BLaER1 treated with 17β-estradiol and CSF1 and Interleukin-3, amounts not matched to agents 10 nM and 100 nM (cell line): Measurements from ENCODE around the gene HSPA1A.
A peak's percentile ranks its signal among the peaks of the same experiment; 100 is the strongest.
"Not testable (repeated sequence)": the region's sequence is repeated elsewhere in the genome, so short reads cannot be mapped to it uniquely, and the experiment has no call there.

Experiments used
- H3K27ac ChIP-seq, 11 experiments: shearing (Covaris generic); formaldehyde crosslinking; 2 replicates each; pipeline ENCODE4 v1.8.1; 2022
- H3K27me3 ChIP-seq, 11 experiments: shearing (Covaris generic); formaldehyde crosslinking; 2 replicates each; pipeline ENCODE4 v1.8.1; 2022
- H3K36me3 ChIP-seq, 11 experiments: shearing (Covaris generic); formaldehyde crosslinking; 2 replicates each; pipeline ENCODE4 v1.8.1; 2022
- H3K4me1 ChIP-seq, 10 experiments: shearing (Covaris generic); formaldehyde crosslinking; 2 replicates each; pipeline ENCODE4 v1.8.1; 2022
- H3K4me2 ChIP-seq, 11 experiments: shearing (Covaris generic); formaldehyde crosslinking; 2 replicates each; pipeline ENCODE4 v1.8.1; 2022
- H3K4me3 ChIP-seq, 10 experiments: shearing (Covaris generic); formaldehyde crosslinking; 2 replicates each; pipeline ENCODE4 v1.8.1; 2022
- H3K9ac ChIP-seq, 11 experiments: shearing (Covaris generic); formaldehyde crosslinking; 2 replicates each; pipeline ENCODE4 v1.8.1; 2022
- H3K9me3 ChIP-seq, 11 experiments: shearing (Covaris generic); formaldehyde crosslinking; replicated peaks in 1 of 11; 2 replicates each; pipeline ENCODE4 v1.8.1; 2022
- H4K20me1 ChIP-seq, 11 experiments: shearing (Covaris generic); formaldehyde crosslinking; 2 replicates each; pipeline ENCODE4 v1.8.1; 2022
- Cebpa-rat ChIP-seq, 11 experiments: shearing (Covaris generic); IDR thresholded peaks; 2 replicates each; pipeline ENCODE4 v1.8.1; 2022

HSPA1A gene

DNA sequence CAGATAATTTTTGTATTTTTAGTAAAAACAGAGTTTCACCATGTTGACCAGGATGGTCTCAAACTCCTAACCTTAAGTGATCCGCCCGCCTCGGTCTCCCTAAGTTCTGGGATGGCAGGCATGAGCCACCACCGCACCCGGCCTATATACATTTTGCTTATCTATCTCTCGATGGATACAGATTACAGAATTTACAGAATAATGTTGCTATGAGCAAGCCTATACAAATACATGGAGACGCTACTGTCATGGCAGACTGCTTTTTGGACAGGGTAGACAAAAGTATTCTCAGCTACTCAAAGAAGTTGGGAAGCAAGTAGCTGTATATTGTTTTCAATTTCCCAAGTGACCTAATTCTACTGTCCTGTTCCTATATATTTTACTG lies 1.9 kb upstream of the HSPA1A start:
- Histone ChIP-seq H3K36me3 (peaks cover 0 to 7% (median 0%) of the 10 kb centered on the region in 11 experiments; a peak in 1 of 22 replicates), H3K27ac (peak overlapping the region; percentile 44 to 75 (median 71); a peak in 20 of 22 replicates), H3K9me3 (peaks cover 0 to 6% (median 0%) of the 10 kb centered on the region in 11 experiments; a peak in 2 of 22 replicates), H3K4me3 (peak overlapping the region in 8 of 10 experiments; percentile 44 to 66 (median 58); a peak in 8 of 20 replicates), H3K27me3 (peaks cover 0 to 37% (median 30%) of the 10 kb centered on the region in 11 experiments; a peak in 19 of 22 replicates), H3K4me1 (peaks cover 22 to 42% (median 37%) of the 10 kb centered on the region in 10 experiments), H4K20me1 (peaks cover 0 to 7% (median 0%) of the 10 kb centered on the region in 11 experiments; a peak in 1 of 22 replicates), H3K4me2 (peak overlapping the region; percentile 76 to 95 (median 89)), H3K9ac (peak overlapping the region in 10 of 11 experiments; percentile 54 to 78 (median 72); a peak in 16 of 22 replicates)
- TF ChIP-seq Cebpa-rat (IDR thresholded peaks at IDR 0.05), result no peak

DNA sequence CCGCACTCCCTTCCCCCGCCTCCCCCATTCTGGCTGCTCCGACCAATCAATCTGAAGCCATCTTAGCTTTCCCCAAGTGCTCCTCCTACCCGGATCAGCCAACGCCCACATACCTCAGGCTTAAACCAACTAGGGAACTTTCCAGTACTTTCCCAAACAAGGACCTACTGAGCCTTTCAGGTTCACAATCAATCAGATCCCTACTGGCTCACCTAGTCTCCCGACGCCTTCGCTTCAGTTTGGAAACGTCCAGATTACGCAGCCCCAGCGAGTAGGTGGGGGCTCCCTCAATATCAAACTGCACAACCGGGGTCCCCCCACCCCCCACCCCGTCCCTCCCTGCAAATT lies 692 bp upstream of the HSPA1A start:
- Histone ChIP-seq H3K27me3 (peaks cover 0 to 37% (median 30%) of the 10 kb centered on the region in 11 experiments; a peak in 19 of 22 replicates), H3K36me3 (peaks cover 0 to 7% (median 0%) of the 10 kb centered on the region in 11 experiments; a peak in 1 of 22 replicates), H3K9ac (peak overlapping the region in 10 of 11 experiments; percentile 49 to 72 (median 58); a peak in 17 of 22 replicates), H3K4me2 (peak overlapping the region; percentile 73 to 95 (median 84)), H3K27ac (peak overlapping the region in 10 of 11 experiments; percentile 22 to 67 (median 53); a peak in 17 of 22 replicates), H3K4me3 (peak overlapping the region; percentile 50 to 67 (median 58)), H4K20me1 (peaks cover 0 to 7% (median 0%) of the 10 kb centered on the region in 11 experiments; a peak in 1 of 22 replicates), H3K4me1 (peaks cover 34 to 54% (median 47%) of the 10 kb centered on the region in 10 experiments), H3K9me3 (peaks cover 0 to 6% (median 0%) of the 10 kb centered on the region in 11 experiments; a peak in 2 of 22 replicates)
- TF ChIP-seq Cebpa-rat (IDR thresholded peaks at IDR 0.05), result no peak

DNA sequence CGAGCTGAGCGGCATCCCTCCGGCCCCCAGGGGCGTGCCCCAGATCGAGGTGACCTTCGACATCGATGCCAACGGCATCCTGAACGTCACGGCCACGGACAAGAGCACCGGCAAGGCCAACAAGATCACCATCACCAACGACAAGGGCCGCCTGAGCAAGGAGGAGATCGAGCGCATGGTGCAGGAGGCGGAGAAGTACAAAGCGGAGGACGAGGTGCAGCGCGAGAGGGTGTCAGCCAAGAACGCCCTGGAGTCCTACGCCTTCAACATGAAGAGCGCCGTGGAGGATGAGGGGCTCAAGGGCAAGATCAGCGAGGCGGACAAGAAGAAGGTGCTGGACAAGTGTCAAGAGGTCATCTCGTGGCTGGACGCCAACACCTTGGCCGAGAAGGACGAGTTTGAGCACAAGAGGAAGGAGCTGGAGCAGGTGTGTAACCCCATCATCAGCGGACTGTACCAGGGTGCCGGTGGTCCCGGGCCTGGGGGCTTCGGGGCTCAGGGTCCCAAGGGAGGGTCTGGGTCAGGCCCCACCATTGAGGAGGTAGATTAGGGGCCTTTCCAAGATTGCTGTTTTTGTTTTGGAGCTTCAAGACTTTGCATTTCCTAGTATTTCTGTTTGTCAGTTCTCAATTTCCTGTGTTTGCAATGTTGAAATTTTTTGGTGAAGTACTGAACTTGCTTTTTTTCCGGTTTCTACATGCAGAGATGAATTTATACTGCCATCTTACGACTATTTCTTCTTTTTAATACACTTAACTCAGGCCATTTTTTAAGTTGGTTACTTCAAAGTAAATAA lies 2.0 kb downstream of the HSPA1A start:
- not testable (repeated sequence) for H3K9me3 ChIP-seq
- H3K4me2 ChIP-seq, result peak overlapping the region; percentile 51 to 99 (median 89)

DNA sequence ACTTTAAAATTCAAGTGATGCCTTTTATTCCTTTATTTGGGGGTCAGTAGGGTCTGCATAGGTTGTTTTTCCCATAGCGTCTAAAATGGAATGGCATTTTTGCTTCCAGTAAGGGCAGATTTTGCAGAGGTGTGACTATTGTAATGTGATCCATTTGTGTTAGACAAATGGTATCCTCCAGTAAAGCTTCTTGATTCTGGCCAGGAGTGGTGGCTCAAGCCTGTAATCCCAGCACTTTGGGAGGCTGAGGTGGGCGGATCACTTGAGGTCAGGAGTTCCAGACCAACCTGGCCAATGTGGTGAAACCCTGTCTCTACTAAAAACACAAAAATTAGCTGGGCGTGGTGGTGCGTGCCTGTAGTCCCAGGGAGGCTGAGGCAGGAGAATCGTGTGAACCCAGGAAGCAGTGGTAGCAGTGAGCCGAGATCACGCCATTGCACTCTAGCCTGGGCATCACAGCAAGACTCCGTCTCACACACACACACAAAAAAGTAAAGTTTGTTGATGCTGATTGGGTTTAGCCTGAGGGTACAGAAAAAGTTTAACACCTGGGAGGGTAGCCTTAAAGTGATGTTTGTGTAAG lies 2.7 kb downstream of the HSPA1A start:
- not testable (repeated sequence) for H3K9me3 ChIP-seq, H4K20me1 ChIP-seq, H3K36me3 ChIP-seq
- peaks cover 0 to 27% (median 25%) of the 10 kb centered on the region in 11 experiments; a peak in 19 of 22 replicates for H3K27me3 ChIP-seq
- peak overlapping the region; percentile 51 to 99 (median 89) for H3K4me2 ChIP-seq
- peaks cover 52 to 77% (median 68%) of the 10 kb centered on the region in 10 experiments for H3K4me1 ChIP-seq
- peak overlapping the region; percentile 51 to 76 (median 68); a peak in 18 of 20 replicates for H3K4me3 ChIP-seq
- H3K27ac ChIP-seq, result peak overlapping the region; percentile 51 to 82 (median 66)
- peak overlapping the region; percentile 20 to 83 (median 76); a peak in 20 of 22 replicates for H3K9ac ChIP-seq

More for the DNA sequence above, 2.0 kb downstream of the HSPA1A start:
- Histone ChIP-seq H3K9ac (peak overlapping the region; percentile 20 to 83 (median 76); a peak in 21 of 22 replicates), H3K27ac (peak overlapping the region; percentile 51 to 82 (median 66)), H3K27me3 (peaks cover 0 to 34% (median 30%) of the 10 kb centered on the region in 11 experiments; a peak in 19 of 22 replicates), H3K4me1 (peaks cover 50 to 76% (median 66%) of the 10 kb centered on the region in 10 experiments), H3K4me3 (peak overlapping the region; percentile 51 to 76 (median 68))
- H4K20me1 ChIP-seq, H3K36me3 ChIP-seq: not testable (repeated sequence)

GRCh38 chr6:31819871-31820299 lies 4.5 kb downstream of the HSPA1A start:
- no peak overlapping the region for H3K27ac ChIP-seq
- H3K9ac ChIP-seq, result peak overlapping the region in 1 of 11 experiments; percentile 38; a peak in 1 of 22 replicates
- H3K4me1 ChIP-seq, result peaks cover 56 to 78% (median 67%) of the 10 kb centered on the region in 10 experiments
- peaks cover 0 to 7% (median 0%) of the 10 kb centered on the region in 11 experiments; a peak in 1 of 22 replicates for H4K20me1 ChIP-seq
- H3K36me3 ChIP-seq, result no peaks in the 10 kb centered on the region
- H3K4me3 ChIP-seq, result 0 out of 20 replicates have a peak overlapping the region, but pooled peaks of 1 of the 10 experiments have one; percentile 67
- TF ChIP-seq Cebpa-rat (IDR thresholded peaks at IDR 0.05), result no peak
- peak overlapping the region in 7 of 11 experiments; percentile 1 to 99 (median 96); a peak in 11 of 22 replicates for H3K4me2 ChIP-seq
- peaks cover 0 to 9% (median 8%) of the 10 kb centered on the region in 11 experiments; a peak in 17 of 22 replicates for H3K27me3 ChIP-seq
- H3K9me3 ChIP-seq, result peaks cover 0 to 6% (median 0%) of the 10 kb centered on the region in 11 experiments; a peak in 2 of 22 replicates

- H3K27me3 ChIP-seq, H4K20me1 ChIP-seq, H3K9me3 ChIP-seq, H3K36me3 ChIP-seq: not testable (repeated sequence)
- Histone ChIP-seq H3K4me2 (peak overlapping the region; percentile 83 to 99 (median 96)), H3K4me1 (peaks cover 51 to 78% (median 69%) of the 10 kb centered on the region in 10 experiments), H3K9ac (peak overlapping the region in 5 of 11 experiments; percentile 78 to 88 (median 83); a peak in 6 of 22 replicates), H3K4me3 (peak overlapping the region in 2 of 10 experiments; percentile 55 to 67; a peak in 5 of 20 replicates), H3K27ac (peak overlapping the region in 2 of 11 experiments; percentile 77 to 86; a peak in 1 of 22 replicates)
Observed at GRCh38 chr6:31820399-31820798, 5.1 kb downstream of the HSPA1A start.

DNA sequence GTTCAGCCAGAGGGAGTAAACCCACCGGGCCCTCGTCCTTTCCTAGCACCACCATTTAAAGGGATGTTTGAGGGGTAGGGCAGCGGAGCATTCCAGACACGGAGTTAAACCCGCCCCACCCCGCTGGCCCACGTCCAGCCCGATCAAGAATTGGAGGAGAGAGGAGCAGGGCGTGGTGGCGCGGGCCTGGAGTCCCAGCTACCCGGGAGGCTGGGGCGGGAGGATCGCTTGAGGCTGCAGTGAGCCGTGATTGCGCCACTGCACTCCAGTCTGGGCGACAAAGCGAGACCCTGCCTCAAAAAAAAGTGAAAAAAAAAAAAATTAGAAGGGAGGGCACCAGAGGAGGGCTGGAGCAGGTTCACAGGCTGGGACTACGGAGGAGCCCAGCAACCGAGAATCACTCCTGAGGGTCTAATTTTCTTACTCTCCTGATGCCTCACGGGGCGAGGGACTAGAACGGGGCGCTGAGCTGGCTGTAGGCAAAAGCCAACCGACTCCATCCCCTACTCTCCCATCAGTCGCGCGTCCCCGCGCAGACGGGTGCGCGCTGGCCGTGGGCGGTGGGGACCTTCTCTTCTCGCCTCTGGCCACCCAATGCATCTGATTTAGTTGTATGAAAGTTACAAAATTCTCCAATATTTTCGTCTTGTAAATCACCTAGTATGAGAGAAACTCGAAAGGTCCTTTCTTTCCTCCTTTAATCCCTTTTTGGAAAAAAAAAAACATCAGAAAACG lies 6.1 kb downstream of the HSPA1A start:
- H3K4me2 ChIP-seq, result peak overlapping the region; percentile 83 to 99 (median 96)
- peaks cover 58 to 87% (median 78%) of the 10 kb centered on the region in 10 experiments for H3K4me1 ChIP-seq
- peaks cover 0 to 7% (median 0%) of the 10 kb centered on the region in 11 experiments; a peak in 1 of 22 replicates for H4K20me1 ChIP-seq
- peak overlapping the region; percentile 77 to 91 (median 83) for H3K27ac ChIP-seq
- H3K4me3 ChIP-seq, result peak overlapping the region; percentile 55 to 75 (median 66)
- H3K27me3 ChIP-seq, result no peaks in the 10 kb centered on the region; a peak in 1 of 22 replicates
- peak in 1 of 11 experiments; percentile 17; a peak in 2 of 22 replicates for TF ChIP-seq Cebpa-rat (IDR thresholded peaks at IDR 0.05)
- no peaks in the 10 kb centered on the region for H3K9me3 ChIP-seq
- no peaks in the 10 kb centered on the region for H3K36me3 ChIP-seq
- peak overlapping the region; percentile 74 to 88 (median 83) for H3K9ac ChIP-seq
